Hepatic stellate cell (primary cell): ENCODE results near the gene UNC5B.

Source experiments
- DNase-seq: peaks from one replicate; pipeline ENCODE4 v3.0.0; 2011; ENCODE audit warnings: low spot score

The UNC5B gene

DNA sequence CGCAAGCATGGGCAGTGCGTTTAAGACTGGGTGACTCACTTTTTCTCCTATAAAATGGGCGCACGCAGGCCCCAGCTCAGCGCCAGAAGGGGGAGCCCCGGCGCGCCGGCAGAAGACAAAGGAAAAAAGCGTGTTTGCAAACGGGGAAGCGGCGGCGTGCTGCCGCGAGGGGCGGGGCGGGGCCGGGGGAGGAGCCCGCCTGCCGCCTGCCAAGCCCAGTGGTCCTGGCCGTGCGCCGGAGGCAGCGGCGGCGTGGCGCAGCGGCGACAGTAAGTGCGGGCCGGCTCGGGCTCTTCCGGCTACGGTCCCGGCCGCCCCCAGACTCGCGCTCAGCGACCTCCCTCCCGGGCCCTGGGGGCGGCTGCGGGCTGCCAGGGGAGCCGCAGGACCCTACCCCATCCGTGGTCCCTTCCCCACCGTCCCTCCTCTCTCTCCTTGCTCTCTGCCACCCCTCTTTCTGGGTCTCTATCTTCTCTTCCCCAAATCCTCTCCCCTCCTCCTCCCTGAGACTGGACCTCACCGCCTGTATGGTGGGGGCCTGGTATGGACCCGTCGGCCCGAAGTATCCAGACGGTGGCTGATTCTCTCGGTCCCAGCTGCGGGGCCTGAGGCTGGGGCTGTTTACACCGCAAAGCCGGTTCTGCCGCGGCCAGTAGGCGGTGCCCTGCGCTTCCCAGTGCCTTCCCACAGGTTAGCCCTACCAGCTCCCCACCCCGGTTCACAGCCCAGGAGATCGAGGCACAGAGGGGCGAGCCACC, 106.9 kb downstream of the UNC5B start, which contains the start of gene SLC29A3:
Gene SLC29A3, plus strand, starts transcription at position 218 of the 758 bp plus-strand sequence. Its CDS starts 51 bp downstream, at position 269.
- peak; percentile 83 for DNase-seq

DNA sequence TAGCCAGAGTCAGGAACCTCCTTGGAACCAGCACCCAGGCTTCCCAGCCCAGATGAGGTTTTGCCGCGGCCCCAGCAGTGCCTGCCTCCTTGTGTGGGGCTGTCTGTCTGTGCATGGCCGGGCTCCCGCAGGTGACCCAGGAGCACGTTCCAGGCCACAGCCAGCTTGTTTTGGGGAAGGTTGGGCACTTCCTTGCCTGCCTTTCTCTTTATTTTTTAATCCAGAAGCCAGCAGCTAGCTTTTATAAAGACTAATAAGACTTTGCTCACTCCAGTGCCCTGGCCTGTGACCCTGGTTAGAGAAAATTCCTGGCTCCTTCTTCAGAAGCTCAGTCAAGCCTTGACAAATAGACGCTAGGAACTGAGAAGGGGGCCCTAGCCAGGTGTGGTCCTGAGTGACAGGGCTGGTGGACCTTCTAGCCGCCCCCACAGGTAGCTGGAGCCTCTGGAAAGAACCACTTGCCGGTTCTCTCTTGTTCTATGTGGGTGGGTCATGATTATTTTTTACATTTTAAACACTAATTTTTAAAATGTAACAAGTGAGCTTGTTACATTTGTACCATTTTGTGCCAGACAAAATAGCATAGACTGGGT, 107.5 kb downstream of the UNC5B start:
- no peak for DNase-seq

GRCh38 chr10:71320592-71320991, 108.2 kb downstream of the UNC5B start:
- no peak for DNase-seq

DNA sequence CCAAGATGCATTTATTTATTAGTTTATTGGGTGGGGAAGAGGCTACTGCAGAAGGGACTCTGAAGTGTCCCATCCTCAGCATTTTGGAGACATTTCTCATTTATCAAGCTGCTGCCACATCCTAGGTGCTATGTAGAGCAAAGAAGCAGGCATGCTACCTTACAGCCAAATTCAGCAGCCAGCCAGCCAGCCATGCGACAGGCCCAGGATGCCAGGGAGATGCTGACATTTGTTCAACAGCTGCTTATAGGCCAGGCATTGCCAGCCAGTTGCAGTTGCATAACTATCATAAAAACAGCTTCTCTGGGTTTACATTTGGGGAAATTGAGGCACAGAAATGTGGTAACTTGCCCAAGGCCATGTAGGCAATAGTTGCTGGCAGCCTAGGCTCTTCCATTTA, 109.0 kb downstream of the UNC5B start:
- no peak for DNase-seq

DNA sequence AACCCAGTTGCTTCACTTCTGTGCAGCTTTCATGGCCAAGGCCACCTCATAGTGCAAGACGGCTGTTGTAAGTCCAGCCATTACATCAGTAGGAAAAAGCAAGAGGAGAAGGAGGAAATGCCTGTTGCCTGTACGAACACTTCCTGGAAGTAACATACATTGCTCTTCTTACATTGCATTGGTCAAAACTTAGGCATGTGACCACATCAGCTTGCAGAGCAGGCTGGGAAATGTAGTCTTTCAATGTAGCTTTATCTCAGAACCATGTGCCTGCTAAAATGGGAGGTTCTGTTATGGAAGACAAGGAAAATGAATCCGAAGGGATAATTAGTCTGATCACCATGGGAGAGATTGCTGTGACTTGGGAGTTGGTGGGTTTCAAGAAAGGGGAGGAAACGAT, 111.0 kb downstream of the UNC5B start:
- DNase-seq: peak; percentile 49

- DNase-seq: no peak
Measured at GRCh38 chr10:71324743-71325142, 112.4 kb downstream of the UNC5B start.

DNA sequence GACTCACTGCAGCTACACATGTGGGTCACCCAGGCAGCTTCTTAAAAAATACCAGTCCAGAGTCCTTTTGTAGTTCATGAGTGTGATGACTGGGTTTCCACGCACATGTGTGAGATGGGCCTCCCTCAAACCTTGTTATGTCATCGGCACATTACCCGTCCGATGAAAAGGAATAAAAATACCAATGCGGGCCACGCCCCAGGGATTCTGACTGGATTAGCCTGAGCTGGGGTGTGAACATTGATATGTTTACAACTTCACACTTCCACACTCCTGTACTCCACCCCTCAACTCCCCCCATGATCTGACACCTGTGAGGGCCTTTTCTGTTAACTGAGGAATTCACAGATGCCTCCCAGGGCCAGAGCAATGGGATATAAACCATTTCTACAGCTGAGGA, 112.9 kb downstream of the UNC5B start:
- DNase-seq: no peak

GRCh38 chr10:71326464-71326881, 114.1 kb downstream of the UNC5B start:
- no peak for DNase-seq

- no peak for DNase-seq
Measured at GRCh38 chr10:71330789-71331404, 118.5 kb downstream of the UNC5B start.

DNA sequence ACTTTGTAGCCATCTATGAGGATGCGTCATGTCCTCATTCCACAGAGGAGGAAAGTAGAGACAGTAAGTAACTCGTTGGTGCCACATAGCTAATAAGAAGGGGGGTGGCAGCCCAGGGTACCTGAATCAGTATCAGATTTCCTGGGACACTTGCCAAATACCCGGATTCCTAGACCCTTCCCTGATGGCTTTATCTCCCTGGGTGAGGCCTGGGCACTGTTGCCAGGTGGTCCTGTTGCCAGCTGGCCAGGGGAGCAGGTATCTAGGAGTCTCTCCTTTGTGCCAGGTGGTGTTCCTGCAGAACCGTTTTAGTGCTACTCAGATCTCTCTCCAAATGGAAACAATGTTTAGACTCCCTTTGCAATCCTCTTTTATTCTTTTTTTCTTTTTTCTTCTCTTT, 119.4 kb downstream of the UNC5B start:
- DNase-seq: no peak

DNA sequence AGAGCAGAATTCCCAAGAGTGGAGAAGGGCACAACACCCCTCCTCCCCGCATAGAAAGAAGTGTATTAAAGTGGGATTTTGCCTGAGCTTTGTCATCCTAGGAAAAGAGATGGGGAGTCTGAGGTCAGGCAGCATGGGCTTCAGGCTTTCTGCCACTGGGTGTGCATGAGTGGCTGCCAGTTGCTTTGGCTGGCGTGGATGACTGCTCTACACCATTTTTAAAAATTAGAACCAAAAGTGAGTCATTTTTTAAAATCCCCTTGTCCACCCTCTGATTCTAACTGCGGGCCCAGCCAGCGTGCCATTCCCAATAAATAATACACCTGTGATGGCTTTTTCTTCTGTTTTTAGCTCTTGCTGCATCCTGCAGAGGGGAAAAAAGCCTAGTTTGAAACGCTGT, 120.1 kb downstream of the UNC5B start:
- DNase-seq: no peak

GRCh38 chr10:71333129-71333887, 120.9 kb downstream of the UNC5B start:
- DNase-seq: no peak

- no peak for DNase-seq
Measured at GRCh38 chr10:71334221-71334791, 121.9 kb downstream of the UNC5B start.

GRCh38 chr10:71335173-71335708, 122.9 kb downstream of the UNC5B start:
- no peak for DNase-seq

DNA sequence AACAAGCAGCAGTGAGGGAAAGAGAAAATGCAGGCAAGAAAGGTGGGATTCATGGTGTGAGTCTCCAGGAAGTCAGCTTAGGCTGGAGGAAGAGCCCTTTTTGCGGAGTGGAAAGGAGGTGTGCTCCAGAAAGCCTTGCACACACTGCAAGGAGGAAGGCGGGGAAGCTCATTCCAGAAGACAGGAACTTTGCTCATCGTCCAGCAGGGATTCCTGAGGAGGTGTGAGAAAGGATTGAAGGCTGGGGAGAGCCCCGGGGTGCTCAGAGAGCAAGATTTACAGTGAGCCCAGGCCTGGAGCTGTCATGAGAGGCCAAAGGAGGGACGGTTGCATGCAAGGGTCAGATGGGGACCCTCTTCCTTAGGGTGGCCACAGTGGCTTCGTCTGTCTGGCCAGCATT, 124.3 kb downstream of the UNC5B start:
- DNase-seq: no peak

GRCh38 chr10:71337219-71337701, 124.9 kb downstream of the UNC5B start:
- no peak for DNase-seq

GRCh38 chr10:71338728-71339495, 126.5 kb downstream of the UNC5B start:
- DNase-seq: no peak

GRCh38 chr10:71339796-71340589, 127.6 kb downstream of the UNC5B start:
- DNase-seq: no peak

GRCh38 chr10:71342573-71343391, 130.4 kb downstream of the UNC5B start:
- DNase-seq: no peak
